Skin of body (tissue), 2 donors: ENCODE results near the gene CMTM4. TPM values are rescaled to one million over a fixed set of nuclear protein-coding genes. Genes with fewer than 3 reads are reported as not detected.
A peak's percentile ranks its signal among the peaks of the same experiment; 100 is the strongest.
"Not testable (repeated sequence)": the region's sequence is repeated elsewhere in the genome, so short reads cannot be mapped to it uniquely, and the experiment has no call there.

ENCODE experiments used
- DNase-seq: peaks from one replicate; lab custom pipeline; 2025; lab: John Stamatoyannopoulos, UW
- total RNA-seq: library from RNA; depleted of rRNA; stranded (reverse); fragments of >200 nt; gene quantifications from one replicate; pipeline ENCODE4 v1.2.3, GENCODE V29; 2014

CMTM4 gene
- total RNA-seq, 1 donor from 2014 or later: 18.7 TPM

DNA sequence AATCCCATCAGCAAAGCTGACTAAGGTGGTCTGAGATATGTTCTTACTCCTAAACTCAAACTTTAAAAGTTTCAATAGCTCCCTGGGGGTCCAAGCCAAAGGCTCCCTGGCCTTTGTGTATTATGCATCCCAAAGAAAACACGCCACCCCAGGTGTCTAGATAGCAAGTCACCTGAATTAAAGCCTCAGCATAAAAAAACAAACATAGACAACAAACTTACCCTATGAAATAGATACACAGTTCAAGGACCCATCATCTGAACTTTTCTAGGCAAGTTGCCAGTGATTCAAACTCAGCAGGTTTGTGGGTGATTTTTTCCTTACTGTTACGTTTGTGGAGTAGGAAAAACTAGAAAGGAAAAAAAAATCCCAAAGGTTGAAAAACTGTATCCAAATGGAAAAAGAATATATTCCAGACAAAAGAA is 79.5 kb downstream of the CMTM4 start:
- DNase-seq: no peak

GRCh38 chr16:66616592-66616991 is 80.0 kb downstream of the CMTM4 start:
- no peak for DNase-seq

- no peak for DNase-seq
These were observed 80.4 kb downstream of the CMTM4 start for GRCh38 chr16:66616169-66616568.

DNA sequence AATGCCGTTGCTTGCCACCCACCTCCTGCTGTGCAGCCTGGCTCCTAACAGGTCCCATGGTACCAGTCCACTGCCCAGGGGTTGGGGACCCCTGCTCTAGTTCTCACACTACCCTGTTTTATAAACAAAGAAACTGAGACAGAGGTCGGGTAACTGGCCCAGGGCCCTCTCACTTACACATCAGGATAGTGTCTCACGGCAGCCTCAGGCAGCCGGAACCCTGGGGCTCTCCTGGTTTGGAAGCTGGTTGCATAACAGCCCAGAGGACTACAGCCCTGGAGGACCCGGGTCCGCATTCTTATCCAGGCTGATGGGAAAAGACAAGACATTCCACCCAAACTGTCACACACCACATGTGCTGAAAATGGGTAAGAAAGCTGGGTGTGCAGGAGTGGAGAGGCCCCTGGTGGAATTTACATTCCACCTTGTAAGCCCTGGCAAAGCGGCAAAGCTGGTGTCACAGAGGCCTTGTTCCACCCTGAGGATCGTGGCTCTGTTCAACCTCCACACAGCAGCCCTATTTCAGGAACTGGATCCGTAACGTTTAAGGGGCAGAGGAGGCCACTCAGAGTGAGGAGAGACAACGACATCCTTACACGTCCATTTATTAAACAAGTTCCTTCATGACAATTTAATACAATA is 82.3 kb downstream of the CMTM4 start:
- DNase-seq: no peak

GRCh38 chr16:66612422-66612821 is 84.1 kb downstream of the CMTM4 start:
- DNase-seq: no peak

- DNase-seq: not testable (repeated sequence)
These were observed 84.6 kb downstream of the CMTM4 start for GRCh38 chr16:66611911-66612310.

- DNase-seq: no peak
These were observed 86.3 kb downstream of the CMTM4 start for GRCh38 chr16:66610111-66610820.

GRCh38 chr16:66609139-66609510 is 87.4 kb downstream of the CMTM4 start:
- no peak for DNase-seq

GRCh38 chr16:66608241-66609138 is 88.1 kb downstream of the CMTM4 start:
- peak; percentile 41 for DNase-seq

DNA sequence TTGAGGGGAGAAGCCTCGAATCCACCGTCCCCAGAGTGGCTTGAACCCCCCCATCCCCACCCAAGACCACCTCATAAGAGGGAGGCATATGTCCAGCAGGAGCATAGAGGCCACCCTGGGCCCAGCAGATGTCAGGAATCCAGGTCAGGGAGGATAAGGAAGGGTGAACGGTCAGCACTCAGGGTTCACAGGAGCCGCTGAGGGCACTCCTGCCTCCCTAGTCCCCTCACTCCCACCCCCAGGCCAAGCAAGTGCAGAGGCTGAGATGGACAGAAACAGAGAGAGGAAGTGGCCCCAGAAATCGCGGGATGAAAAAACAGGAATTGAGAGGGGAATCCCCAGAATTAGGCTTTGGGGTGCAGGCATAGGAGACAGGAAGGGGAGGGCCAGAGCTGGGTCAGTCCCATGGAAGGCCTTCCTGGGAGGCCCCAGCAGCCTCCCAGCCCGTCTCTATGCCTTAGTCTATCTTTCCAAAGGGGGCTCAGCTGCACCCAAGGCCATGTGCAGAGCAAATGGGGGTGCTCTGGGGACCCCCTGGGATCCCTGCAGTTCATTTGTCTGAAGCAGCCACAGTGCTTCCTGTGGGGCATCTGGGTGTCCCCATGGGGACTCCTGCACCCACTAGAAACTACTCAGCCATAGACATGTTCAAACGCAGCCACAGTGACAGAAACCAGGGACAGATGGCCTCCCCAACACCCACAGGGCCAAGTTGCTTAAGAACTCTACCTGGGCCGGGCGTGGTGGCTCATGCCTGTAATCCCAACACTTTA is 90.4 kb downstream of the CMTM4 start:
- no peak for DNase-seq

DNA sequence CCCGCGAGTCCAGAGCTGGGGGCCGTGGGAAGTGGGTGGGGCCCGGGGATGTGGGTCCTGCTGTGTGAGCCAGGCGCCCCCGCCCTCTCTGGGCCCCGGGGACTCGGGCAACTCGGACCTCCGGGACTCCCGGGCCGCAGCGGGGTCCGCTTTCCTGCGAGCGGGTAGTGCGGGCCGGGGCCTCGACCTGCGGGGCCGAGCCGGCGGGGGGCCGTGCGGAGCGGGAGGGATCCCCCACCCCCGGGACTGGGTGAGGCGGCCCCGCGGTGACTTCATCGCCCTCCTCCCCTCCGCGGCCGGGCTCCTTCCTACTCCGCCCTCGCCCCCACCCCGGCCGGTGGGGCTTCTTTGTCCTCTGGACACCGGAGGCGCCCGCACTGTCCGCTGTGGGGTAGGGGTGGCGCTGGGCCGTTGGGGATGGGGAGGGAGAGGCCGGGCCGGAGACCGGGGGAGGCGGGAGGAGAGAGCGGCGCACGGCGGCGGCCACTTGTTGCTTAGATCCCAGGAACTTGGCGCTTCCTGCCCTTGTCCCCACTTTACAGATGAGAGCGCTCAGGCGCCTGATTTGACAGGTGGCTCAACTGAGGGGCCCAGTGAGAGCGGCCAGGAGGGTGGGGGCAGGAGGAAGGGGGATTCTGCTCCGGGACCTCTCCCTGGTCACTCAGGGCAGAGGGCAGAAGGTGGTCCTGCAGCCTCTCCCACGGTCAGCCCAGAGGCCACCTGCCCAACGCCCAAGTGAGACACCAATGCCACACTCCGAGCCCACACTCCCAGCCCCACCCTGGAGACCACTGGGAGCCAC is 91.2 kb downstream of the CMTM4 start:
- DNase-seq: peak; percentile 56

- peak; percentile 67 for DNase-seq
These were observed 92.0 kb downstream of the CMTM4 start, which contains the start of gene CMTM3 for GRCh38 chr16:66604376-66605176. TSS of gene CMTM3 (plus strand) at chr16:66604704. CDS start at chr16:66604806, 102 bp downstream.

- peak; percentile 79 for DNase-seq
These were observed 92.8 kb downstream of the CMTM4 start for GRCh38 chr16:66603537-66604375.

GRCh38 chr16:66601471-66601870 is 95.1 kb downstream of the CMTM4 start:
- DNase-seq: no peak

DNA sequence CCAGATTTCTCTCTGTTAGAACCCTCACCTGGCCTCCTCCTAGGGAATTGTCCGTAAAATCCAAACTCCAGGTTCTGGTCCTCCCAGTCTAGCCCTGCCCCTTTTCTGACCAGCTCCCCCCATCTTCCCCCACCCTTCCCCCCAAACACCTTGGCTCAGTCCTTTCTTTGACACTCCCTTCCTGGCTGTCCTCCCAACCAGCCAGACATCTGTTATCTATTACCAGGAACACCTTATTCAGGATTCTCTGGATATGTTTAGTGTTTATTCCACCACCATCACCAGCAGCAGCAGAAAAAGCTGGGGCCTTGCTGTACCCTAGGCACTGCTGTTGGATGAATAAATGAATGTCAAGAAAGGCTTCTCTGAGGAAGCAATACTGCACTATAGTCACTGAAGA is 96.1 kb downstream of the CMTM4 start:
- no peak for DNase-seq

DNA sequence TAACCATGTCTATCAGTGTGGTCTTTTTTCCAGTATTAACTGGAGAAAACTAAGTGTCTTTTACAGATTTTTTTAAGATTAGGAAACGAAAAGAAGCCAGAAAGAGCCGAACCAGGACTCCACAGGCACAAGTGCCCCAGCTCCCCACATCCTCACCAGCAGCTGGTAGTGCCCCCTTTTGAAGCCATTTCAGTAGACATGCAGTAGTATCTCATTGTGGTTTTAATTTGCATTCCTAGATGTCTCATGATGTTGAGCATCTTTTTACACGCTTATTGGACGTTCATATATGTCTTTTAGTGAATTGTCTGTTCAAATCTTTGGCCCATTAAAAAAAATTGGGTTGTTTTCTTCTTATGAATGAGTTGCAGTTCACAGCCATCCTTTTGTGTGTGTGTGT is 96.8 kb downstream of the CMTM4 start:
- DNase-seq: no peak

DNA sequence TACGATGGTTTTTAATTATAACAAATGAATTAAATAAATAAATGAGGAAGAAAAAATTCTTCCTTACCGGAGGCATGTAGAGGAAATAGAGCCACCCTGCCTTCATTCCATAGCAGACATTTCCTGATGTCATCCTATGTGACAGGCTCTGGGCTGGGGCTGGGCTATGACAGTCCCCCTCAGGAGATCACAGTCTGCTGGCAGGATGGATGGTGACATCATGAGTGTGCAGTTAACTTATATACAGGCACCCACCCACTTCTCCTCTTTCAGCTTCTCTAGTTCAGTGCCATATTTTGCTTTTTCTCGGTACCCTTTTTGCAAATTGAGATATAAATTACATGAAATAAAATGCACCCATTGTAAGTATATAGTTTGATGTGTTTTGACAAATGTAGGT is 98.4 kb downstream of the CMTM4 start:
- DNase-seq: no peak

- DNase-seq: no peak
These were observed 99.3 kb downstream of the CMTM4 start for GRCh38 chr16:66596986-66597848.
